Left colon (tissue), 2 donors: ENCODE results near the gene PPP4R2. TPM values are rescaled to one million over a fixed set of nuclear protein-coding genes. Genes with fewer than 3 reads are reported as not detected.
A peak's percentile ranks its signal among the peaks of the same experiment; 100 is the strongest.
"Not testable (repeated sequence)": the region's sequence is repeated elsewhere in the genome, so short reads cannot be mapped to it uniquely, and the experiment has no call there.

ENCODE experiments used
- ATAC-seq: fragments of 200-7000 bp; cut with Tn5 transposase; one replicate; pipeline ENCODE4 v1.9.1; 2020; ENCODE audit warnings: mild to moderate bottlenecking, moderate library complexity
- DNase-seq, 2 donors: peaks; one replicate each; pipeline ENCODE4 v3.0.0-alpha.2; 2020
- intact Hi-C, 2 donors: fragments of 100-400 bp; cut with DNase I in 1 of 2; cut with micrococcal nuclease in 1 of 2; formaldehyde crosslinking; loops; one replicate each; pipeline versions ENCODE4 v1.11.2 to v1.14.0; 2022; cut with DNase I, micrococcal nuclease
- total RNA-seq, 2 donors: library from RNA; stranded (reverse); fragmentation: NEBNext Ultra II Directional; extraction: Animal tissue kit (Norgen Biotek cat#: 25700); gene quantifications; one replicate each; pipeline ENCODE4 v1.2.1, GENCODE V29; 2021
- donor health status: DM: no; HTN: no; CAD: no.
- donor health status: DM: yes; HTN: yes; CAD: no.

The PPP4R2 gene
- total RNA-seq, 2 donors from 2014 or later: 76.9 to 90.2 TPM

GRCh38 chr3:72973786-72974185 is 22.8 kb upstream of the PPP4R2 start:
- ATAC-seq: no peak
- intact Hi-C loops: no loop called here
- DNase-seq: no peak

GRCh38 chr3:72974956-72975355 is 21.7 kb upstream of the PPP4R2 start:
- DNase-seq (no peak), ATAC-seq (no peak)
- intact Hi-C loops: no loop called here

- no peak for ATAC-seq
These were observed 20.3 kb upstream of the PPP4R2 start for GRCh38 chr3:72976281-72976741.

GRCh38 chr3:72977060-72977808 is 19.4 kb upstream of the PPP4R2 start:
- no peak for ATAC-seq
- intact Hi-C loops: no loop called here
- DNase-seq: no peak

More at GRCh38 chr3:72976281-72976741, 20.3 kb upstream of the PPP4R2 start:
- no peak for DNase-seq
- intact Hi-C loops: no loop called here

- intact Hi-C loops: no loop called here
- ATAC-seq: peak; percentile 71
- DNase-seq: no peak
These were observed 13.8 kb upstream of the PPP4R2 start for GRCh38 chr3:72982609-72983366.

- no peak for DNase-seq
- no peak for ATAC-seq
- intact Hi-C loops: no loop called here
These were observed 11.0 kb upstream of the PPP4R2 start for GRCh38 chr3:72985576-72985975.

- ATAC-seq: no peak
These were observed 5.8 kb upstream of the PPP4R2 start for GRCh38 chr3:72990701-72991395.

GRCh38 chr3:72991522-72991921 is 5.1 kb upstream of the PPP4R2 start:
- DNase-seq (no peak), ATAC-seq (no peak)
- intact Hi-C loops: no loop called here

More at GRCh38 chr3:72990701-72991395, 5.8 kb upstream of the PPP4R2 start:
- intact Hi-C loops: no loop called here
- DNase-seq: no peak

- ATAC-seq (no peak), DNase-seq (no peak)
- intact Hi-C loops: no loop called here
These were observed 3.2 kb upstream of the PPP4R2 start for GRCh38 chr3:72993391-72993790.

- intact Hi-C loops: no loop called here
- DNase-seq: peak; percentile 51 to 53
- peak; percentile 64 for ATAC-seq
These were observed 1.3 kb upstream of the PPP4R2 start for GRCh38 chr3:72995337-72995736.

- intact Hi-C loops: no loop called here
- DNase-seq (peak; percentile 60 to 63), ATAC-seq (no peak)
These were observed 514 bp upstream of the PPP4R2 start for GRCh38 chr3:72996121-72996472.

- intact Hi-C loops: no loop called here
- DNase-seq (peak in 1 of 2 donors; percentile 16), ATAC-seq (peak; percentile 23)
These were observed 880 bp downstream of the PPP4R2 start for GRCh38 chr3:72997421-72997961.

GRCh38 chr3:72998466-72998865 is 1.9 kb downstream of the PPP4R2 start:
- ATAC-seq (no peak), DNase-seq (no peak)
- intact Hi-C loops: no loop called here

GRCh38 chr3:72999951-73000350 is 3.3 kb downstream of the PPP4R2 start:
- DNase-seq (no peak), ATAC-seq (no peak)
- intact Hi-C loops: no loop called here

- ATAC-seq, intact Hi-C loops, DNase-seq: not testable (repeated sequence)
These were observed 6.4 kb downstream of the PPP4R2 start for GRCh38 chr3:73003050-73003449.

GRCh38 chr3:73004316-73004715 is 7.7 kb downstream of the PPP4R2 start:
- DNase-seq (no peak), ATAC-seq (no peak)
- intact Hi-C loops: no loop called here

- ATAC-seq (no peak), DNase-seq (no peak)
- intact Hi-C loops: no loop called here
These were observed 11.5 kb downstream of the PPP4R2 start for GRCh38 chr3:73007992-73008712.

GRCh38 chr3:73009008-73009407 is 12.4 kb downstream of the PPP4R2 start:
- no peak for DNase-seq
- no peak for ATAC-seq
- intact Hi-C loops: no loop called here

GRCh38 chr3:73009750-73010149 is 13.1 kb downstream of the PPP4R2 start:
- no peak for DNase-seq
- intact Hi-C loops: no loop called here
- ATAC-seq: no peak
